D721Med (cell line): ENCODE results near the gene SURF4.
"Not testable (repeated sequence)": the region's sequence is repeated elsewhere in the genome, so short reads cannot be mapped to it uniquely, and the experiment has no call there.

Experiments used
- DNase-seq: peaks from one replicate; pipeline ENCODE4 v3.0.0; 2011; ENCODE audit warnings: low spot score; ENCODE audit not compliant: insufficient read length
- FAIRE-seq: peaks from 2 replicates; lab custom pipeline; 2011; peaks lifted over from hg19 to GRCh38; lab: Jason Lieb, UNC
- TF ChIP-seq, protein P1 (sequence below): IDR thresholded peaks from 2 replicates; pipeline ENCODE4 v1.5.1; 2012; ENCODE audit warnings: mild to moderate bottlenecking, control low read depth; ENCODE audit not compliant: insufficient read depth; ENCODE audit errors: missing control alignments

The SURF4 gene

DNA sequence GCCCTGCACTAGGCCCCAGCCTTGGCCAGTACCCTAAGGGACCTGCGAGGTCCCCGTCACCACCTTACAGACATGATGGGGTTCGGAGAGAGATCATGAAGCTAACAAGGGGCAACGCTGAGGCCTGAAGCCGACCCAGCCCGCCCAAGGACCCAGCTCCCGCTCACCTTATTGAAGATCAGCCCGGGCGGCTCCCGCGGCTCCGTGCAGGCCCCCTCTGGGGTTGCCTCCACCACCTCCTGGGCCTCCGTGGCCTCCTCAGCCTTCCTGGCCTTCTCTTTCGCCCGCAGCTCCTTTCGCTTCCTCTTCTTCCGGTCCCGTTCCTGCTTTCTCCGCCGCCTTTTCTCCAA lies 43.5 kb downstream of the SURF4 start:
- DNase-seq, result no peak
- no peak for FAIRE-seq
- TF ChIP-seq, protein P1, sequence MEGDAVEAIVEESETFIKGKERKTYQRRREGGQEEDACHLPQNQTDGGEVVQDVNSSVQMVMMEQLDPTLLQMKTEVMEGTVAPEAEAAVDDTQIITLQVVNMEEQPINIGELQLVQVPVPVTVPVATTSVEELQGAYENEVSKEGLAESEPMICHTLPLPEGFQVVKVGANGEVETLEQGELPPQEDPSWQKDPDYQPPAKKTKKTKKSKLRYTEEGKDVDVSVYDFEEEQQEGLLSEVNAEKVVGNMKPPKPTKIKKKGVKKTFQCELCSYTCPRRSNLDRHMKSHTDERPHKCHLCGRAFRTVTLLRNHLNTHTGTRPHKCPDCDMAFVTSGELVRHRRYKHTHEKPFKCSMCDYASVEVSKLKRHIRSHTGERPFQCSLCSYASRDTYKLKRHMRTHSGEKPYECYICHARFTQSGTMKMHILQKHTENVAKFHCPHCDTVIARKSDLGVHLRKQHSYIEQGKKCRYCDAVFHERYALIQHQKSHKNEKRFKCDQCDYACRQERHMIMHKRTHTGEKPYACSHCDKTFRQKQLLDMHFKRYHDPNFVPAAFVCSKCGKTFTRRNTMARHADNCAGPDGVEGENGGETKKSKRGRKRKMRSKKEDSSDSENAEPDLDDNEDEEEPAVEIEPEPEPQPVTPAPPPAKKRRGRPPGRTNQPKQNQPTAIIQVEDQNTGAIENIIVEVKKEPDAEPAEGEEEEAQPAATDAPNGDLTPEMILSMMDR, result no peak

DNA sequence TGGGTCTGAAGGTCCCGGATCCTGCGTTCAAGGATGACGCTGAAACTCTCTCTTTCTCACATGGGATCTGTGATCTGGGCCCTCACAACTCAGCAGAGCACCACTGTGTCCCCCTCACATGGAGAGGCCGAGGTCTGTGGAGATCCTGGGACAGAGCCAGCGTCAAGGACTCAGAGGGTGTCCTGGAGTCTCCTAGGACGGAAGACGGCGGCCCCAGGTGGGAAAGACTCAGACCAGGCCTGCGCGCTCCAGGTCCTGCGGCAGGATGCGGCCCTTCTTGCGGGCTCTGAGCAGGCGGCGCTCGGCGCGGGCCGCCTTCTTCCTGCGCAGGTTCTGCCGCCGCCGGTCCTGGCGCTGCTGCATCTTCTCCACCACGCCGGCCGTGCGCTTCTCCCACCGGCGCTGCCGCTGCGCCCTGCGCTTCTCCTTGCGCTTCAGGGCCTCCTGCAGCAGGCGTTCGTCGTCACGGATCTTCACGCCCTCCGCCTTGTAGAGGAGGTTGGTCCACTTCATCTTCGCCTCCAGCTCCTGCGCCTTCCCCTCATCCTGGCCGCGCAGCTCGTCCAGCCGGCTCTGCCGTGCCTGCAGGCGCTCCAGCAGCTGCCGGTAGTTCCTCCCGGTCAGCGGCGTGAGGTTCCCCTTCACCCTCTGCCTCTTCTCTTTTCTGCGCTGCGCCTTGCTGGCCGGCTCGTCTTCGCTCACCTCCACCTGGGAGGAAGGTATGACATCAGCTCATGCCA lies 44.0 kb downstream of the SURF4 start:
- no peak for FAIRE-seq
- TF ChIP-seq, protein P1, result no peak

DNA sequence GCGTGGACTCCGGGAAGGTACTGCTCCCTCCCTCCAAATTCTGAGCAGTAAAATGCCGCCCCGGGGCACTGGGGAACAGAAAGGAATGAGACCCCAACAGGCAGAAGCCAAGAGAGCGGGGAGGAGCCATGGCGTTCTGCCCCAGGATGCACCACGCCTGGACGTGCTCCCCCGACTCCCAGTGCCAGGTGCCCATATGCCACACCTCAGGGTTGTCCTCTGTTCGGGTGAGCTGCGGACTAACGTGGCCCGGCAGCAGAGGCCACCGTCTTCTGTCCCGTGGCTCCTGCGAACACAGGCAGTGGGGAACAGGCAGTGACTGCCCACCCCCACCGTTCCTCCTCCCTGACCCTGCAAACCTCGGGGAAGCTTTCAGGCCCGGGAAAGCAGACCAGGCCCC lies 44.6 kb downstream of the SURF4 start:
- no peak for FAIRE-seq
- TF ChIP-seq, protein P1, result no peak
- no peak for DNase-seq

More for the DNA sequence above, 44.0 kb downstream of the SURF4 start:
- no peak for DNase-seq

DNA sequence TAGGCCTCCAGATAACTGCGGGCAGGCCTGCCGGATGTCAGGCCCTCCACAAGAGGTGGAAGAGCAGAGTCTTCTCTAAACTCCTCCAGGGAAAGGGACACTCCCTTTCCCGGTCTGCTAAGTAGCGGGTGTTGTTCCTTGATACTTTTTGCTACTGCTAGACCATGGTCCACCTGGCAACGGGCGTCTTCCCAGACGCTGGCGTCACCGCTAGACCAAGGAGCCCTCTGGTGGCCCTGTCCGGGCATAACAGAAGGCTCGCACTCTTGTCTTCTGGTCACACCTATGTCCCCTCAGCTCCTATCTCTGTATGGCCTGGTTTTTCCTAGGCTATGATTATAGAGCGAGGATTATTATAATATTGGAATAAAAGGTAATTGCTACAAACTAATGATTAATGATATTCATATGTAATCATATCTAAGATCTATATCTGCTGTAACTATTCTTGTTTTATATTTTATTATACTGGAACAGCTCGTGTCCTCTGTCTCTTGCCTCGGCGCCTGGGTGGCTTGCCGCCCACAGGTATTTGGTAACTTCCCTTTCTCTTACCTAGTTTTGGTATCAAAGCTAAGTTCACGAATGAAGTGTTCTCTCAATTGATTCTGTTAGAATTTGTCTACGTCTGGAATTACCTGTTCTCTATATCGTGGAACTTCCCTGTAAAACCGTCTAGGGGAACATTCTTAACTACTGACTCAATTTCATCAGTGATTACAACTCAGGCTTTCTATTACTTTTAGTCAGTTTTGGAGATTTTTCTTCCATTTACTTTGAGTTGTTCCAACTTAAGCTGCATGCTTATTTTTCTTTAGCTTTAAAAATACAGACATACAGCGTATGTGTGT lies 46.3 kb downstream of the SURF4 start:
- TF ChIP-seq, protein P1, result peak; percentile 38
- not testable (repeated sequence) for FAIRE-seq

DNA sequence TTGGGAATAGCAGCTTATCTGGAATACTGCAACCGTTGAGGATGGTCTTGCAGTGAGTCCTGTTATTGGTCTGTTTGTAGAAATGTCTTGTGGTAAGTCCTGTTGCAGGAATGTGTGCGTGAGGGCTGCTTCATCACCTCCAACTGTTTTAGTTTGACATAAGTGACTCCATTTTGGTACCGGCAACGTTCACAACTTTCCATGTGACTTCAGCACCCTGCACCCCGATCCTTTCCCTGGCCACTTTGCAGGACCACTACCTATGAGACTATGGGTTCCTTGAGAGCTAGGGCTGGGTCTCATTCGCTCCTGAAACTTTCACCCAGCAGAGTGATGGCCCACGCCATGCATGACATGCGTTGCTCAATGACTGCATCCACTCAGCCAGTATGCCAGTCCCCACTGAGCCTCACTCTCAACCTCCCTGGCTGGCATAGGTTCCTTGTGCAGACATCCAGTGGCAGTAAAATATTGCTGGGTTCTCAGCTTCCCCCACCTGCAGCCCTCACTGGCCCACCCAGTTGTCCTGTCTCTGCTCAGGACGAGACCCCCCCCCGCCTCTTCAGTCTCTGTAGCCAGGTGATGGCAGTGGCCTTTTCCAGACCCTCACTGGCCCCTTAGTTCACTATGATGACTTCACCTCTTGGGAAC lies 47.9 kb downstream of the SURF4 start:
- no peak for DNase-seq
- FAIRE-seq, result no peak
- TF ChIP-seq, protein P1, result no peak

More for the DNA sequence above, 46.3 kb downstream of the SURF4 start:
- DNase-seq, result not testable (repeated sequence)

DNA sequence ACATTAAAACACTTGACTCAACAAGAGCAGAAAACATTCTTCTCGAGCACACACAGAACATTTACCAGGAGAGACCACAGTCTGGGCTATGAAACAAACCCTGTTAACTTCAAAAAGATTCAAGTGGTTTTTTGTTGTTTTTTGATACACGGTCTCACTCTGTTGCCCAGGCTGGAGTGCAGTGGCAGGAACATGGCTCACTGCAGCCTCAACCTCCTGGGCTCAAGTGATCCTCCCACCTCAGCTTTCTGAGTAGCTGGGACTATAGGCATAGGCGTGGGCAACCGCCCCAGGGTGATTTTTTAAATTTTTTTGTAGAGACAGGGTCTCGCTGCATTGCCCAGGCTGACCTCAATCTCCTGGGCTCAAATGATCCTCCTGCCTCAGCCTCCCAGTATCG lies 48.8 kb downstream of the SURF4 start:
- not testable (repeated sequence) for DNase-seq, FAIRE-seq

DNA sequence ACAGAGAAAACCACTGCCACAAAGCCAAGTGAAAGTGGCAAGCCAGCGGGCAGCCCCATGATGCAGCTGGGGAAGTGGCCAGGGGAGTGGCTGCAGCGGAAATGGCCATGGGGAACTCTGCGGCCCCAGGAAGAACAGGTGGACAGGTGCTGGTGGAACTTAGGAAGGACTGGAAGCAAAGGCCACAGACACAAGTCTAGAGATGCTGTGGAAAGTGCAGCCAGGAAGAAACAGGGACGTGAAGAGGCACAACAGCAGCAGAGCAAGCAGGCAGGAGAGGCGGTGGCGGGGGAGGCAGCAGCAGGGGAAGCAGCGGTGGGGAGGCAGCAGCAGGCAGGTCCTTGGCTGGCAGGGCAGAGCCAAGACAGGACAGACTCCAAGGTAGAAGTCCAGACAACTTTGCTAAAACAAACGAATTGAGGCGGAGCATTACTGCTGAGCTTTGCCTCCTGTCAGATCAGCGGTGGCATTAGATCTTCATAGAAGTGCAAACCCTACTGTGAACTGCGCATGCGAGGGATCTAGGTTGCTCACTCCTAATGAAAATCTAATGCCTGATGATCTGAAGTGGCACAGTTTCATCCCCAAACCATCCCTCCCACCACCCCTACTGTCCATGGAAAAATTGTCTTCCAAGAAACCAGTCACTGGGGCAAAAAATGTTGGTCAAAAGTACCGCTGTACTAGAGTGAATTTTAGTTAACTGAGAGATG lies 51.7 kb downstream of the SURF4 start:
- TF ChIP-seq, protein P1, result no peak
- FAIRE-seq (no peak), DNase-seq (no peak)
